PC-3 (cell line): Measurements from ENCODE around the gene ATP8A2. TPM values are rescaled to one million over a fixed set of nuclear protein-coding genes. Genes with fewer than 3 reads are reported as not detected.

Source experiments
- ATAC-seq: fragments of 200-7000 bp; cut with Tn5 transposase; 2 replicates; pipeline ENCODE4 v1.9.1; 2020; ENCODE audit warnings: mild to moderate bottlenecking, moderate library complexity
- BruUV-seq: library from RNA; stranded (reverse); fragments of 400-500 nt; replicated peaks from 2 replicates; lab custom pipeline; 2021; lab: Mats Ljungman, UMichigan
- CTCF ChIA-PET: fragments of 300-600 bp; sonication (Branson Sonifier 250); formaldehyde crosslinking; loops from one replicate; lab custom pipeline; 2022; ENCODE audit warnings: antibody characterized with exemption; lab: Charles Lee
- POLR2A ChIA-PET: fragments of 300-600 bp; sonication (Branson Sonifier 250); formaldehyde crosslinking; loops from one replicate; lab custom pipeline; 2022; ENCODE audit warnings: antibody characterized with exemption; ENCODE audit not compliant: unreplicated experiment; lab: Charles Lee
- DNase-seq: peaks from one replicate; pipeline ENCODE4 v3.0.0-alpha.2; 2015
- H2AFZ ChIP-seq: fragments of 300-600 bp; sonication (generic); 2 replicates; pipeline ENCODE4 v1.6.0; 2016; ENCODE audit warnings: antibody characterized with exemption, low read length
- H3F3A ChIP-seq: fragments of 300-600 bp; sonication (generic); one replicate; pipeline ENCODE4 v1.6.0; 2017; ENCODE audit warnings: antibody characterized with exemption, low read length, control low read depth, mild to moderate bottlenecking; ENCODE audit not compliant: unreplicated experiment
- H3K27ac ChIP-seq: fragments of 300-600 bp; sonication (generic); 2 replicates; pipeline ENCODE4 v1.5.1; 2016; ENCODE audit warnings: mild to moderate bottlenecking, low read length
- H3K27me3 ChIP-seq: fragments of 300-600 bp; sonication (generic); 2 replicates; pipeline ENCODE4 v1.6.1; 2016; ENCODE audit warnings: low read length, mixed read lengths
- H3K36me3 ChIP-seq: fragments of 300-600 bp; sonication (generic); 2 replicates; pipeline ENCODE4 v1.6.1; 2016; ENCODE audit warnings: low read depth, mixed run types, low read length, mixed read lengths
- H3K4me1 ChIP-seq: fragments of 300-600 bp; sonication (generic); 2 replicates; pipeline ENCODE4 v1.5.1; 2016; ENCODE audit warnings: low read length; ENCODE audit not compliant: insufficient read depth
- H3K4me2 ChIP-seq: fragments of 300-600 bp; sonication (generic); 2 replicates; pipeline ENCODE4 v1.6.0; 2016; ENCODE audit warnings: low read length
- H3K4me3 ChIP-seq: fragments of 300-600 bp; sonication (generic); 2 replicates; pipeline ENCODE4 v1.5.1; 2016; ENCODE audit warnings: mild to moderate bottlenecking, low read length, mixed read lengths
- H3K79me2 ChIP-seq: fragments of 300-600 bp; sonication (generic); 2 replicates; pipeline ENCODE4 v1.6.1; 2017; ENCODE audit warnings: low read length, mixed read lengths
- H3K9ac ChIP-seq: fragments of 300-600 bp; sonication (generic); 2 replicates; pipeline ENCODE4 v1.6.0; 2016; ENCODE audit warnings: mild to moderate bottlenecking, low read length
- H3K9me2 ChIP-seq: fragments of 300-600 bp; sonication (generic); replicated peaks from 2 replicates; pipeline ENCODE4 v1.6.1; 2016; ENCODE audit warnings: mixed run types, low read length, mixed read lengths
- H3K9me3 ChIP-seq: fragments of 300-600 bp; sonication (generic); 2 replicates; pipeline ENCODE4 v1.6.1; 2016; ENCODE audit warnings: low read length, mixed read lengths
- H4K20me1 ChIP-seq: fragments of 300-600 bp; sonication (generic); 2 replicates; pipeline ENCODE4 v1.6.1; 2016; ENCODE audit warnings: low read length, mixed read lengths
- EZH2 ChIP-seq: fragments of 300-600 bp; sonication (generic); IDR thresholded peaks from one replicate; pipeline ENCODE4 v1.6.1; 2017; ENCODE audit warnings: antibody characterized with exemption, mild to moderate bottlenecking, low read length; ENCODE audit not compliant: unreplicated experiment
- EZH2phosphoT487 ChIP-seq: fragments of 300-600 bp; sonication (generic); IDR thresholded peaks from 2 replicates; pipeline ENCODE4 v1.6.1; 2018; ENCODE audit warnings: mild to moderate bottlenecking, antibody characterized with exemption, low read length, borderline replicate concordance
- intact Hi-C: fragments of 100-400 bp; cut with micrococcal nuclease; formaldehyde crosslinking; loops from 2 replicates; pipeline ENCODE4 v1.9.0; 2023
- total RNA-seq: library from RNA; depleted of rRNA; stranded (reverse); fragments of >200 nt; gene quantifications from 2 replicates; pipeline ENCODE4 v1.2.3, GENCODE V29; 2014
- TF ChIP-seq, protein P1 (sequence below): fragments of 300-600 bp; sonication (generic); conservative IDR thresholded peaks from 2 replicates; pipeline ENCODE4 v1.5.1; 2017; ENCODE audit warnings: antibody characterized with exemption, low read depth, mild to moderate bottlenecking, low read length

Gene ATP8A2
- total RNA-seq, 1 experiment from 2014 or later, result 0.04 TPM

DNA sequence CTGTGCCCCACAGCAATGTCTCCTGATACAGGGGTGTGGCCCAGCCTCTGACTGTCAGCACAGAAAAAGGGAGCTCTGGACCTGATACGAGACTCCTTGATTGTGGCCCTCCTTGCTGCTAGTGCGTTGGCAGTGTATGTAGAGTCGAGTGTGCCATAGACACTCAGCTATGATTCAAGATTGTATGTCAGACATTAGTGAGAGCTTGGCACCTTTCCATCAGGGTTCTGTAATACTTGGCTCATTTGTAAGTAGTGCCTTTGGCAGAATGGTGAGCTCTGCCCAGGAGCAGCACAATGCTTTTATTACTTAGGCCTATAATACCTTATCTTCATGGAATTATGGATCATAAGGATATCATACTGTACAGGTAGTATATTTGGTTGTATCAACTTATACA, 83.4 kb downstream of the ATP8A2 start:
- H3K9me2 ChIP-seq, result no peaks in the 10 kb centered on the region
- H3K4me2 ChIP-seq, result no peak overlapping the region
- ChIA-PET CTCF (no interaction called here), POLR2A (no interaction called here)
- no peaks in the 10 kb centered on the region for H4K20me1 ChIP-seq
- no peaks in the 10 kb centered on the region for H3F3A ChIP-seq
- ATAC-seq, result no peak
- no peaks in the 10 kb centered on the region for H3K9me3 ChIP-seq
- no TSS peak for BruUV-seq
- TF ChIP-seq EZH2phosphoT487, result no peak
- TF ChIP-seq, protein P1, sequence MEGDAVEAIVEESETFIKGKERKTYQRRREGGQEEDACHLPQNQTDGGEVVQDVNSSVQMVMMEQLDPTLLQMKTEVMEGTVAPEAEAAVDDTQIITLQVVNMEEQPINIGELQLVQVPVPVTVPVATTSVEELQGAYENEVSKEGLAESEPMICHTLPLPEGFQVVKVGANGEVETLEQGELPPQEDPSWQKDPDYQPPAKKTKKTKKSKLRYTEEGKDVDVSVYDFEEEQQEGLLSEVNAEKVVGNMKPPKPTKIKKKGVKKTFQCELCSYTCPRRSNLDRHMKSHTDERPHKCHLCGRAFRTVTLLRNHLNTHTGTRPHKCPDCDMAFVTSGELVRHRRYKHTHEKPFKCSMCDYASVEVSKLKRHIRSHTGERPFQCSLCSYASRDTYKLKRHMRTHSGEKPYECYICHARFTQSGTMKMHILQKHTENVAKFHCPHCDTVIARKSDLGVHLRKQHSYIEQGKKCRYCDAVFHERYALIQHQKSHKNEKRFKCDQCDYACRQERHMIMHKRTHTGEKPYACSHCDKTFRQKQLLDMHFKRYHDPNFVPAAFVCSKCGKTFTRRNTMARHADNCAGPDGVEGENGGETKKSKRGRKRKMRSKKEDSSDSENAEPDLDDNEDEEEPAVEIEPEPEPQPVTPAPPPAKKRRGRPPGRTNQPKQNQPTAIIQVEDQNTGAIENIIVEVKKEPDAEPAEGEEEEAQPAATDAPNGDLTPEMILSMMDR, result no peak
- no peak for TF ChIP-seq EZH2
- H3K27ac ChIP-seq, result no peak overlapping the region
- no peak overlapping the region for H2AFZ ChIP-seq
- no peaks in the 10 kb centered on the region for H3K79me2 ChIP-seq
- H3K27me3 ChIP-seq, result peaks cover 61% of the 10 kb centered on the region
- H3K4me3 ChIP-seq, result no peak overlapping the region
- peak; percentile 40 for DNase-seq
- intact Hi-C loops, result no loop called here
- H3K36me3 ChIP-seq, result no peaks in the 10 kb centered on the region
- H3K9ac ChIP-seq, result no peak overlapping the region
- H3K4me1 ChIP-seq, result no peaks in the 10 kb centered on the region

DNA sequence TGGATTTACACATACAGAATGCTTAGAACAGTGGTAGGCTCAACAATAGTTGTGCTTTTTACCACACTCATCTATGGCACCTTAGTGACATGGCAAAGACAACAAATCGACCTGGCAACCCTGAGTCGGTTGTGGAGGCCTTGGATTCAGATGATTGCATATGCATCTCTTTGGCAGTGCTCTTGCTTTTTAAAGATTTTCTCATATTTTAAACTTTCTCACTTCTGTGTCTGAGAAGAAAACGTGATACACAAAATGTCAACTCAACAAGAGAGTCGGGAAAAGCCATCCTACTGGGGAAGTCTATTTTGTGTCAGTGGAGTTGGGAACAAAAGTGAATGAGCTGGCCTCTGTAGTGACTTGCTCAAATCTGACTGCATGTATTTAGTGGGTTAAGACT, 85.8 kb downstream of the ATP8A2 start:
- Histone ChIP-seq H3K9me3 (no peaks in the 10 kb centered on the region), H3K79me2 (no peaks in the 10 kb centered on the region), H3K4me2 (no peak overlapping the region), H3K36me3 (no peaks in the 10 kb centered on the region), H4K20me1 (no peaks in the 10 kb centered on the region), H3K9me2 (no peaks in the 10 kb centered on the region), H3K4me3 (no peak overlapping the region), H2AFZ (no peak overlapping the region), H3K27ac (no peak overlapping the region), H3K4me1 (no peaks in the 10 kb centered on the region), H3K9ac (no peak overlapping the region), H3K27me3 (peaks cover 53% of the 10 kb centered on the region), H3F3A (no peaks in the 10 kb centered on the region)
- no TSS peak for BruUV-seq
- DNase-seq, result no peak
- POLR2A ChIA-PET, result no interaction called here
- ATAC-seq, result no peak
- TF ChIP-seq EZH2 (no peak), EZH2phosphoT487 (no peak)
- TF ChIP-seq, protein P1, result no peak
- CTCF ChIA-PET, result no interaction called here
- intact Hi-C loops, result no loop called here

DNA sequence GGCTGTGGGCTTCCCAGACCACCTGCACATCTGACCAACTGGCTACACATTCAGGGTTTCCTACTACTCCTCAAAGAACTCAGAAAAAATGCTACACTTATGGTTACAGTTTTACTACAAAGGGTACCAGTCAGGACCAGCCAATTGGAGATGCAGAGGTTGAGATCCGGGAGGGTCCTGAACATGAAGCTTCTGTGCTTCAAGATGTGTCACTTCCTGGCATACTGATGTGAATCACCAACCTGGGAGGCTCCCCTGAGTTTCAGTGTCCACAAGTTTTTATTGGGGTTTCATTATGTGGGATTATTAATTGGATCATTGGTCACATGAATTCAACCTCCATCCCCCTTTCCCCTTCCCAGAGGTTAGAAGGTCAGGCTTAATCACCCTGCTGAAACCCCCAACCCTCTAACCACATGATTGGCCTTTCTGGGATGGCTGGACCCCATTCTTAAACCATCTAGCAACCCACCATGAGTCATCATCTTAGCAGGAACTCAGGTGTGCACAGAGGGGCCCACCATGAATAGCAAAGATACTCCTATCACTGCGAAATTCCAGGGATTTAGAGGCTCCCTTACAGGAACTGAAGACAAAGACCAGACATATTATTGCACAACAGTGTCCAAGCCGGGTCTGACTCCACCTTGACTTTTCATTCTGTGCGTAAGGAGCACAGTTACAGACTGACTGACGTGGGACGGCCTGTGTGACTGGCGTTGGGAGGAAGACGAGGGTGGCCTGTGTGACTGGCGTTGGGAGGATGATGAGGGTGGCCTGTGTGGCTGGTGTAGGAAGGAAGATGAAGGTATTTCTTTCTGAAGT, 90.7 kb downstream of the ATP8A2 start:
- H2AFZ ChIP-seq, result no peak overlapping the region
- H3K27me3 ChIP-seq, result peaks cover 21% of the 10 kb centered on the region
- no peak for ATAC-seq
- BruUV-seq, result no TSS peak
- no peaks in the 10 kb centered on the region for H3K9me3 ChIP-seq
- intact Hi-C loops, result no loop called here
- H3K36me3 ChIP-seq, result no peaks in the 10 kb centered on the region
- no peak overlapping the region for H3K4me2 ChIP-seq
- no peaks in the 10 kb centered on the region for H4K20me1 ChIP-seq
- H3K9me2 ChIP-seq, result no peaks in the 10 kb centered on the region
- no peak for DNase-seq
- H3K4me3 ChIP-seq, result no peak overlapping the region
- H3K27ac ChIP-seq, result no peak overlapping the region
- H3K4me1 ChIP-seq, result peaks cover 4% of the 10 kb centered on the region; the same call in 1 of the 2 replicates
- no peaks in the 10 kb centered on the region for H3F3A ChIP-seq
- POLR2A ChIA-PET, result no interaction called here
- H3K9ac ChIP-seq, result no peak overlapping the region
- TF ChIP-seq EZH2, result no peak
- TF ChIP-seq, protein P1, result no peak
- TF ChIP-seq EZH2phosphoT487, result no peak
- H3K79me2 ChIP-seq, result no peaks in the 10 kb centered on the region
- CTCF ChIA-PET, result no interaction called here
